ENCODE measurements around the gene PLEKHG3.
A peak's percentile ranks its signal among the peaks of the same experiment; 100 is the strongest.
"Not testable (repeated sequence)": the region's sequence is repeated elsewhere in the genome, so short reads cannot be mapped to it uniquely, and the experiment has no call there.

Gene PLEKHG3
- 1.2 to 8.2 (median 4.0) reads per million in 18 experiments for total RNA-seq

DNA sequence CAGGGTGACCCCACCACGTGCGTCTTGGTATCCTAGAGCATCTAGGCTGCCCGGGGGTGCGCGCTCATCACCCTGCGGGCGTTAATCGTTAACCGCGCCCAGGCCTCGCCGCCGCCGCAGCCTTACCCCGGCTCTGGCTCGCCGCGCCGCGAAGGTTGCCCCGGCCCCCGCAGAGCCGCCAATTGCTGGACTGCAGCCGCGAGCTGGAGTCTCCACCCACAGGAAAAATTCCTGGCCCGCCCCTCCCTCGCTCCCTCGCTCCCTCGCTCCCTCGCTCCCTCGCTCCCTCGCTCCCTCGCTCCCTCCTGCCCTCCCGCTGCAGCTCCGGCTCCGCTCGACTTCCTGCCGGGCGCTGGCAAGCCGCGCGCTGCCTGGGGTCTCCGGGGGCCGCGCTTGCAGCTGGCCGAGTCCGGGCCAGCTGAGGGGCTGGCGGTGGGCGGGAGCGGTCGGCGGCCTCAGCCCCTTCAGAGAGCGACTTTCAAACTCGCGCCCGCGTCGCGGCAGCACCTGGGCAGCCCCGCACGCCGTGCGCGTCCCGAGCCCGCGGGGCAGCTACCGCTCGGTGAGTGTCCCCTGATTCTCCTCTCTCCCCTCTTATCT, at the start of gene PLEKHG3:
PLEKHG3 (plus strand) TSS at position 282 of the 600 bp plus-strand sequence. CDS start 23,208 bp downstream, outside the sequence.
- no peak for DNase-seq

DNA sequence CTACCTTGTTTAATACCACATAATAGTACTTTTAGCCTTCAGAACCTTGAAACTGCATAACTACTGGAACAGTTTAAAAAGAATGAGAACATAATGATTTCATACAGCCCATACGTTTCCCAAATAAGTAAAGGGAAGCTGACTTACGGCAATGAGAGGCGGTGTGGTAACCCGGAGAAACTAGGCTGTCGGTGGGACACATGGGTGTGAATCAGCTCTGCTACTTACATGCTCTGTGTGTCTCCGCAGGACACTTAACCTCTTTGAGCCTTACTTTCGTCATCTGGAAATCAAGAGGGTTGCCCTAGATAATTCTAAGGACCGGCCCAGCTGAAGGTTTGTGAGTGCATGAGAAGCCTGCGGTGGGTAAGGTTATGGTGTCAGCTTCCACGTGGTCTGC, 49.3 kb upstream of the PLEKHG3 start:
- DNase-seq: peak; percentile 81 to 92

- no peak for DNase-seq
Observed at GRCh38 chr14:64656986-64657385, 47.2 kb upstream of the PLEKHG3 start.

- no peak for DNase-seq
Observed at GRCh38 chr14:64658201-64658600, 46.0 kb upstream of the PLEKHG3 start.

- DNase-seq: not testable (repeated sequence)
Observed at GRCh38 chr14:64658700-64659264, 45.4 kb upstream of the PLEKHG3 start.

DNA sequence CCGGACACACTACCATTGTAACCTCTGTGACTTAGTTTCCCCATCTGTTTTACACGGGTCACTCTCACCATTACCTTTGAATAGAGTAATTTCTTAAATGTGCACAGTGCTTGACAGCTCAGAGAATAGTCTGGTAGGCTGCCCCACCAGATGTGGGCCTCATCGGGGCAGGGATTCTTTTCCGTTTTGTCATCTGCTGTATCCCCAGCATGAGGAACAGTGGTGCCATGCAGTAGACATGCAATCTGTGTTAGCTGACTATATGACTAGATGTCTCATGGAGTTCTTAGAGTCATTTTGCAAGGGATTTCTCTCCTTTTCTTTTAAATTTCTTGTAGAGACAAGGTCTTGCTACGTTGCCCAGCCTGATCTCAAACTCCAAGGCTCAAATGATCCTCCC, 44.9 kb upstream of the PLEKHG3 start:
- no peak for DNase-seq

DNA sequence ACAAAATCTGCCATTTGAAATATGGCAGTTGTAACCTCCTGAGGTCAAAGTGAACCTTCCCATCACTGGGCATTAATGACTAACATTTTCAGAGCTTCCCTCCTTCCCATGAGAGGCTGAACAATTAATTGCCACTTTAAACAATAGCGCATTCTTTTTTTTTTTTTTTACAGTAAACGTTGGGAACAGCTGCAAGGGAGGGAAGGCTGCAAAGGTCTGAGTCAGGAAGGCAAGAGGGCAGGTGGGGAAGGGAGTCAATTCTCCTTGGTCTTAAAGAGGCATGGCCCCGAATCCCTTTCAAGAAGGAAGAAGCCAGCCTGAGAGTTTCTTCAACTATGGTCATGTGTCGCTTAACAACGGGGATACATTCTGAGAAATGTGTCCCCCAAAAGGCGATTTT, 41.0 kb upstream of the PLEKHG3 start:
- DNase-seq: no peak

- peak; percentile 64 to 72 for DNase-seq
Observed at GRCh38 chr14:64671591-64671990, 32.6 kb upstream of the PLEKHG3 start.

DNA sequence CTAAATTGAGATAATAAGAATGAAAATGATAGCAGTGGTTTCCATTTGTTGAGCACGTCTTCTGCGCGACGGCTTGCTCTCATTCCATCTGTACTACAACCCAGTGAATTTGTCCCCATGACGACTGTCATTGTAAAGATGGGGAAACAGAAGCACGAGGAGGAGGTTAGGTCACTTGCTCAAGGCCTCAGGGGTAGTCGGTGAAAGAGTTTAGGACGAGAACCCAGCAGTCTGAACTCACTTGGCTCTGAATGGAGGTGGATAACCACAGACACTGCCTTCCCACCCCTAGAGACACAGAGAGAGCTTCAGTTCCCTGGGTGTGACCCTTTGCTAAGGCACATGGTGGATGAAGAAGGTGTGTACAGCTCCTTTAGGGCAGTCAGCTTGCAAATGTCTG, 30.9 kb upstream of the PLEKHG3 start:
- DNase-seq: peak; percentile 43 to 58

DNA sequence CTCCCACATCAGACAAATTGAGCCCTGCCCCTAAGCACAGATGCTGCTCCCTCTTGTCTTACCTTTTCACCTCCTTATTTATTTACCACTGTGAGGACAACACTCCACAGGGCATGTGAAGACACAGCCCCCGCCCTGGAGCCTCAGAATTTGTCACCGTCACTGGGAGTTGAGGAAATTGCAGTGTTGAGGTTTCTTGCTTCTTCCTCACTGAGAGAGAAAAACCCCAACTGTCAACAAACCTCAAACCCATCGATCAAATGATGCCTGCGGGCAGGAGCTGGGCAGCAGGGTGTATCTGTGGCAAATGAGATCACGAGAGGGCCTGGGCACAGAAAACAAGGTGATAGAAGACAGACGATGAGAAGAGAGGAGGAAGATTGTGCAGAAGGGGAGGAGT, 30.5 kb upstream of the PLEKHG3 start:
- DNase-seq: peak; percentile 66 to 77

DNA sequence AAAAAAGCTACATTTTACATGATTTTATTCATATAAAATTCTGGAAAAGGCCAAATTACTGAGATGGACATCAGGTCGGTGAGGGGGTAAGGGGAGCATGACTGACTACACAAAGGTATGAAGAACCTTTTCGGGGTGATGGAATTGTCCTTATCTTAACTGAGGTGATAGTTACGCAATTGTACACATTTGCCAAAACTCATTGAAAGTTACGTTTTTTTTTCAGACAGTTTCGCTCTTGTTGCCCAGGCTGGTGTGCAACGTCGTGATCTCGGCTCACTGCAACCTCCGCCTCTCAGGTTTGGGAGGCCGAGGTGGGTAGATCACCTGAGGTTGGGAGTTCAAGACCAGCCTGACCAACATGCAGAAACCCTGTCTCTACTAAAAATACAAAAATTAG, 29.4 kb upstream of the PLEKHG3 start:
- DNase-seq: no peak

- no peak for DNase-seq
Observed at GRCh38 chr14:64675312-64675711, 28.9 kb upstream of the PLEKHG3 start.

GRCh38 chr14:64676410-64677008, 27.7 kb upstream of the PLEKHG3 start:
- DNase-seq: no peak

GRCh38 chr14:64680013-64680713, 24.1 kb upstream of the PLEKHG3 start:
- DNase-seq: no peak

DNA sequence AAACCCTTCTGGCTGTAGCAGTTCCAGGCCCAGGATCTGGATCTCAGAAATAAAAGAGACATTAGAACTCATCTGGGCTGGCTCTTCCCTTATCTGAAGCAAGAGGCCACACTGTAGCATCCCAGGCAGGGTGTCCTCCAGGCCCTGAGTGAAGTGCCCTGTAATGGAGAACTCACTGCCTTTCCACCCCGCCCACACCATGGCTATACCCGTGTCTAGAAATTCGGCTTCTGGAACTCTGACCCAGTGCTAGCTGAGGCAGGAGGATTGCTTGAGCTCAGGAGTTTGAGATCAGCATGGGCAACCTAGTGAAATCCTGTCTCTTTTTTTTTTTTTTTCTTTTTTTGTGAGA, 23.5 kb upstream of the PLEKHG3 start:
- DNase-seq: peak; percentile 67 to 83

DNA sequence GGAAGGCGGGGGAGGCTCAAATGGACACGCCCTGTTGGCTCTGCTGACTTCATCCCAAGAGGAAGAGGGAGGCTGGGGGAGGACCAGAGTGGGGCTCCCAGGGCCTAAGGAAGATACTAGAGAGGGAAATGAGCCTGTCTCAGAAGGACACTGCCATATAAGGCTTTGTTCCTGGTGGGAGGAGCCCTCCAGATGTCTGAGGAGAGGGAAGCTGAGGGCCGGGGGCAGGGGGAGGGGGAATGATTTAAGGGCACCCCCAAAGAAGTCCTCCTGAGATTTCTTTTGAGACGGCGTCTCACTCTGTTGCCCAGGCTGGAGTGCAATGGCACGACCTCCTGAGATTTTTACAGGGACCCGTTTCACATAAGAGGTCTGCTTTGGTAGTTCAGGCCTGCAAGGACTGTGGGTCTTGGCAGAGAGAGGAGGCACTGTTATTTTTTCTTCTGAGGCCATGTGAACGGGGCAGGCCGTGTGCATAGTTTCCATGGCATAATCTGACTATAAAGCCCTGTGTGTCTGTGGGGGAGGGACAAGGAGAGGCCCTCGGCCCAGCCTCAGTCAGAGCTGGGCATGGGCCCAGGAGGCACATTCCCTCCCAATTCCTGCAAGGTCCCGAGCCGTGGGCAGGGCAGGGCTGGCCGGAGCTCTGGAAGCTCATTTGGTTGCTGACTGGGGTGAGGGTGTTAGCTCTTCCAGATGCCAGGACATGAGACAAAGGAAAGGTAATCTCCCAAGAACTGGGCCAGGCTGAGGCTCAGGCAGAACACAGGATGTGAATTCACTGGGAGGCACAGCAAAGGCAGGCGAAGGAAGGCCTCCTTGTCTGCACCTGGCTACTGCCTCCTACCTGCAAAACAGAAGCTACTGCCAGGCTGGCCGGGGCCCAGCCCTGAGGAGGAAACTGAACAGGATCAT, 22.2 kb upstream of the PLEKHG3 start:
- peak; percentile 62 to 83 for DNase-seq

GRCh38 chr14:64682843-64683242, 21.4 kb upstream of the PLEKHG3 start:
- no peak for DNase-seq

GRCh38 chr14:64683264-64683663, 21.0 kb upstream of the PLEKHG3 start:
- no peak for DNase-seq

DNA sequence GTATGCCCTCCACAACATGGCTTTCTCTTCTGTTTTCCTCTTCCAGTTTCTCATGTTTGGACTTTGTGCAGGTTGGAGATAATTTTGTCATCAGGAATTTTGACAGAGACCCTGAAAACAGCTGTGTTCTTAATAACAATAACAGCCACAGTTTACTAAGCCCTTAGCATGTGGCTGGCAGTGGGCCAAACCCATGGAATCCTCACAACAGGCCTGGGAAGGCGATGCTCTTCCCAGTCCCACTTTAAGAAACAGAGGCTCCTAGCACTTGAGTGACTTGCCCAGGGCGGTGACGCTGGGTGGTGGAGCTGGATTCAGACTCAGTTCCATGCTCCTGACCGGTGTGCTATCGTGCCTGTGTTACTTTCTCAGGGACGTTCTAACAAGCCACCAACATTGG, 20.1 kb upstream of the PLEKHG3 start:
- no peak for DNase-seq

- peak in 1 of 2 donors; percentile 25 for DNase-seq
Observed at GRCh38 chr14:64685371-64686281, 18.6 kb upstream of the PLEKHG3 start.

GRCh38 chr14:64686282-64686615, 18.0 kb upstream of the PLEKHG3 start:
- no peak for DNase-seq

GRCh38 chr14:64688031-64688430, 16.2 kb upstream of the PLEKHG3 start:
- DNase-seq: peak; percentile 45 to 62
